Measurements from ENCODE around the gene ARFIP1. TPM values are rescaled to one million over a fixed set of nuclear protein-coding genes. Genes with fewer than 3 reads are reported as not detected.

ARFIP1 gene
- total RNA-seq, 1 experiment from 2014 or later, result 32.7 TPM

GRCh38 chr4:152939621-152940020 lies 159.9 kb downstream of the ARFIP1 start:
- no peaks in the 10 kb centered on the region for H3K9me2 ChIP-seq (ENCODE audit: insufficient read depth)
- H3K4me3 ChIP-seq (replicated peaks in 1 of 2; ENCODE audit: low read depth in 1 of 2, low read length in 2 of 2), result no peak overlapping the region
- peaks cover 21% of the 10 kb centered on the region; the same call in 1 of the 2 replicates for H3K27me3 ChIP-seq (ENCODE audit: insufficient read depth, low read length)
- no peaks in the 10 kb centered on the region for H3K9me3 ChIP-seq (ENCODE audit: control insufficient read depth in 1 of 2, insufficient read depth in 1 of 2, low read depth in 1 of 2, low read length in 2 of 2)
- DNase-seq (ENCODE audit: low read depth, low spot score), result no peak
- ChIA-PET POLR2A (no interaction called here), CTCF (no interaction called here), RAD21 (ENCODE audit: low non-redundant PET in 1 of 2, low total read pairs in 2 of 2, uncharacterized antibody in 2 of 2, unreplicated experiment in 2 of 2) (no interaction called here)
- intact Hi-C loops (cut with micrococcal nuclease), result loop anchor here (5.0 kb wide), 2 partner anchors 143 to 188 kb away; no protein-coding TSS in a partner anchor
- H3K4me2 ChIP-seq (ENCODE audit: low read length), result no peak overlapping the region
- ATAC-seq, result no peak
- TF ChIP-seq JUND (IDR thresholded peaks at IDR 0.05) (no peak), SRF (IDR thresholded peaks at IDR 0.05; ENCODE audit: low read depth) (no peak), REST (IDR thresholded peaks at IDR 0.05; ENCODE audit: low read depth) (no peak), RAD21 (IDR thresholded peaks at IDR 0.05; ENCODE audit: low read depth) (no peak)
- H3K4me1 ChIP-seq (ENCODE audit: control insufficient read depth in 1 of 2, insufficient read depth in 2 of 2, low read length in 2 of 2), result peaks cover 14 to 30% of the 10 kb centered on the region in 2 experiments
- H3K9ac ChIP-seq (ENCODE audit: low read length), result no peak overlapping the region
- no peaks in the 10 kb centered on the region for H3K36me3 ChIP-seq (ENCODE audit: control insufficient read depth in 1 of 2, insufficient read depth in 2 of 2, low read length in 2 of 2)
- H4K20me1 ChIP-seq (ENCODE audit: insufficient read depth), result no peaks in the 10 kb centered on the region
- no peak overlapping the region for H2AFZ ChIP-seq (ENCODE audit: low read depth, low read length, poor library complexity, severe bottlenecking)
- H3K27ac ChIP-seq (ENCODE audit: low read depth, low read length), result no peak overlapping the region
- no TSS peak for BruUV-seq (replicated peaks)
- no peaks in the 10 kb centered on the region for H3K79me2 ChIP-seq (ENCODE audit: insufficient read depth, low read length)

- no peak overlapping the region for H3K4me3 ChIP-seq (replicated peaks in 1 of 2; ENCODE audit: low read depth in 1 of 2, low read length in 2 of 2)
- H3K27me3 ChIP-seq (ENCODE audit: insufficient read depth, low read length), result peaks cover 21% of the 10 kb centered on the region; the same call in 1 of the 2 replicates
- no peaks in the 10 kb centered on the region for H3K9me3 ChIP-seq (ENCODE audit: control insufficient read depth in 1 of 2, insufficient read depth in 1 of 2, low read depth in 1 of 2, low read length in 2 of 2)
- CTCF ChIA-PET, result no interaction called here
- DNase-seq (ENCODE audit: low read depth, low spot score) (no peak), ATAC-seq (no peak)
- intact Hi-C loops (cut with micrococcal nuclease), result no loop called here
- peaks cover 6 to 22% of the 10 kb centered on the region in 2 experiments for H3K4me1 ChIP-seq (ENCODE audit: control insufficient read depth in 1 of 2, insufficient read depth in 2 of 2, low read length in 2 of 2)
- TF ChIP-seq ZBTB33 (IDR thresholded peaks at IDR 0.05; ENCODE audit: extremely low read depth, insufficient replicate concordance, low read length), result no peak
- RAD21 ChIA-PET (ENCODE audit: low non-redundant PET in 1 of 2, low total read pairs in 2 of 2, uncharacterized antibody in 2 of 2, unreplicated experiment in 2 of 2), result no interaction called here
- H4K20me1 ChIP-seq (ENCODE audit: insufficient read depth), result no peaks in the 10 kb centered on the region
- no peak overlapping the region for H2AFZ ChIP-seq (ENCODE audit: low read depth, low read length, poor library complexity, severe bottlenecking)
- no peak overlapping the region for H3K9ac ChIP-seq (ENCODE audit: low read length)
- no peak overlapping the region for H3K4me2 ChIP-seq (ENCODE audit: low read length)
- H3K36me3 ChIP-seq (ENCODE audit: control insufficient read depth in 1 of 2, insufficient read depth in 2 of 2, low read length in 2 of 2), result no peaks in the 10 kb centered on the region
- H3K27ac ChIP-seq (ENCODE audit: low read depth, low read length), result no peak overlapping the region
- POLR2A ChIA-PET, result no interaction called here
- no TSS peak for BruUV-seq (replicated peaks)
- H3K9me2 ChIP-seq (ENCODE audit: insufficient read depth), result no peaks in the 10 kb centered on the region
- no peaks in the 10 kb centered on the region for H3K79me2 ChIP-seq (ENCODE audit: insufficient read depth, low read length)
These were observed 160.7 kb downstream of the ARFIP1 start for GRCh38 chr4:152940461-152940860.
